HG03439 (cell line): Measurements from ENCODE around the gene SAMMSON.

ENCODE experiments used
- ATAC-seq: cut with Tn5 transposase; IDR thresholded peaks from one replicate; pipeline ENCODE4 v1.9.1; 2021; ENCODE audit warnings: mild to moderate bottlenecking, moderate library complexity; ENCODE audit not compliant: unreplicated experiment

Gene SAMMSON

DNA sequence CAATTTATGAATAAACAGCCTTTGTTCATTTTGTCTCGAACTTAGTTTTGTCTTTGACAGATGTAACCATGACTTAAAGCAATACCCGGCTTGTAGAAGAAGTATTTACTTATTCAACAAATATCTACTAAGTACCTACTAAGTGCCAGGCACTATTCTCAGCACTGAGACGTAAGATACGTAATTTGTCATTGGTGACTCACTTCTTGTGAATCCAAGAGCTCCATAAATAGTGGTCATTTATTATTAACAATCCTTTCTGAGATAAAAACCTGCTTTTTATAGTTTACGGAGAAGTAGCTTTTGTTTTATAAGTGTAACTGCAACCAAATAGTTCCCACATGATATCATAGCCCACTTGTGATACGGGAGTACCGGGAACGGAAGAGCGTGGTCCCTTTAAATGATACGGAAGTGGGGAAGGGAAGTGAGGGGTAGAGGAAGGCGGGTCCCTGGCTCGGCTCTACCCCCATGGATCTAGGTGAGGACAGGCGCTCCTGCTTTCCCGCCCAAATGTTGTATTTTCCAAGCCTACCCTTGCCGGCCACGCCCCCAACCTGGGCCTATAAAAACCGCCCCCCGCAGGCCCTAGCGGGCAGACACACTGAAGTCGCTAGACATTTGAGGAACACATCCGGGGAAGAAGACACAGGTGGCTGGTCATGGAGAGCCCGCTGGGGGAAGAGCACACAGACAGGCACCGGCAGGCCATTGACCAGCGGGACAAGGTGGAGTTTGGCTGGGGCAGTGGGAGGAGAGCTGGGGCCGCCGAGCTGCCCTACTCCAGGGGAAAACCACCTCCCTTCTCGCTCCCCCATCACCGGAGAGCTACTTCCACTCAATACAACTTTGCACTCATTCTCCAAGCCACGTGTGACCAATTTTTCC, at the start of gene SAMMSON:
TSS of gene SAMMSON (plus strand) at position 594 of the 888 bp plus-strand sequence.
- ATAC-seq = no peak

DNA sequence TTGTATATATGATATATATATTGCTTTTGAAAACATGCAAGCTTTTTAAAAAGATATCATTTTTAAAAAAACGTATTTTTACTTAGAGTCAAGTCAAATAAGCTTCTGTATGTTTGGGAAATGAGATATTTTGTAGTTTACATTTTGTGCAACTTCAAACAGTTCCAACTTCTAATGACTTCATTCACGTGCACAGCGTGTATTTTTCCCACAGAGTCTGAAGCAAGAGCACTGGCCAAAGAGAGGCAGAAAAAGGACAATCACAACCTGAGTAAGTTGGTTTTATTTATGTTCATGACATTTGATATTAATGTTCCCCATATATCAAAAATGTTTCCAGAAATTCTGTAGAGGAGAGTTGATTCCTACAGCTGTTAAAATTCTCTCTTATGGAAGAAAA, 47.9 kb upstream of the SAMMSON start:
- no peak for ATAC-seq

DNA sequence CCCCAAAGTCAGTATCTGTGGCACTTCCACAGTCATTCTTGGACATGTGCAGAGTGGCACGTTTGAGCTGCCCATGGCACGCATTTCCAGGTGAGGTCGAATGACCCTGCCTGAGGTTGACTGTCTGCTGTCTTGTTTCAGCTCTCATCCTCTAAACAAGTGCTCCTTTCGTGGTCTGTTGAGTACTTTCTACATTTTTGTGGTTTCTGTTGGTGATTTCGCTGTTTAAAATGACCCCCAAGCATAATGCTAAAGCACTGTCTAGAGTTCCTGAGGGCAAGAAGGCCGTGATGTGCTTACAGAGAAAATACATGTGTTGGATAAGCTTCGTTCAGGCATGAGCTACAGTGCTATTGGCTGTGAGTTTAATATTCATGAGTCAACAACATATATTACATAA, 40.0 kb upstream of the SAMMSON start:
- no peak for ATAC-seq

DNA sequence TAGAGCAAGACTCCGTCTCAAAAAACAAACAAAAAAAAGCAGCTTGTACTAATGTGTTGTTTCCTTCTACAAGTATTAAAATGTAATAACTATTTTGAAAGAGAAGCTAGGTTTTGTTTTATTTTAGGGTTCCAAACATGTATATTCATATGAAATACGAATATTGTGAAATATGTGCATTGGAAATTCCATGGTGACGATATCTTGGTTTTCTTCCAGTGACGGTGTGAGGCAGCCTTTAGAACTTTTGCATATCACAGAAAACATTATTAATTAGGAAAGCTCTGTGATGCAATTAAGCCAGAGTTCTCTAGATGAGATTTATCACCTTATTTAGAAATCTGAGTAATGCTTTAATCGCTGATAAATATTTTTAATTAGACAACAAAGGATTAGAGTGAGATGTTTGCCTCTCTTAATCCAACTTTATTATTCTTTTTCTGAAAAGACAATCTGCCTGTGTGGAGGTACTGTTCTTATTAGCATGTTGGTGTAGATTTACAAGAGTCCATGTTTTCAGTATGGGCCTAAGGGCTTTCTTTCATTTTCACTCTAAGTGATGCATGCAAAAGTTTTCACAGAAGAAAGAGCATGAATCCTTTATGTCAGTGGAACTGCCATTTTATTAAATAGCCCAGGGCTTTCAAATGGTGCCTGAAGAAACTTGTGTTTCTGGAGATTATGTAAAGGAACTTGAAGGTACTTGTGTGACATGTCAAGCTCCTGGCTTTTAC, 37.7 kb upstream of the SAMMSON start:
- ATAC-seq = no peak

DNA sequence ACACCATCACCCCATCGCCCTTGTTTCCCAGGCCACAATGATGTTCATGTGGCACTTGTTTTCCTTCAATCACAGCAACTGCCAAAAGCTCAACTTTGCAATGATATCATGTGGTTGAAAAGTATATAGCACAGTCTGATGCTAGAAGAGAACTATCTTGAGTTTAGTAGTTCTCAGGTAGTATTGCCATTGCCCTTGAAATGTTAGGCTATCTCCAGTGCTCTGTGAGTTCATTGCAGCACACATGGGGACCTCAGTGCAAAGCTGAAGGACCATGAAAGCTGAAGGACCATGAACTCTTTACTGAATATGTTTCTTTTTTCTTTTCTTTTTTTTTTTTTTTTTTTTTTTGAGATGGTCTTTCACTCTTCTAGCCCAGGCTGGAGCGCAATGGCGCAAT, 35.9 kb upstream of the SAMMSON start:
- no peak for ATAC-seq

DNA sequence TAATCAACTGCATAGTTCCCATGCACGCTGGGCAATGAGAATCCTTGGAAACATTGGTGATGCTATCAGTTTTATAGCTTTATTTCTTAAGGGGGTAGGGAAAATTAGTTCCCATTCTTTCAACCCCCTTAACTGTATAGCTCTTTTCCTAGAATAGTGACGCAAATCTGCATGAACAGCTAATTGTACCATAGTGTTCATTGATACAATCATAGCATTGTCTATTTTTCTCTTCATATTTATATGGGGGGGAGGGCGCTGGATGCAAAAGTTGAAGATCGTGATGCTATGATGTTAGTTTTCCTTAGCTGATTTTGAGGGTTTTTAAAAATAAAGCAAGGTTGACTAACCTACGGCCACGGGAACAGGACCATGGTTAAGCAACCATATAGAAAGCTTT, 32.4 kb upstream of the SAMMSON start:
- ATAC-seq = no peak

DNA sequence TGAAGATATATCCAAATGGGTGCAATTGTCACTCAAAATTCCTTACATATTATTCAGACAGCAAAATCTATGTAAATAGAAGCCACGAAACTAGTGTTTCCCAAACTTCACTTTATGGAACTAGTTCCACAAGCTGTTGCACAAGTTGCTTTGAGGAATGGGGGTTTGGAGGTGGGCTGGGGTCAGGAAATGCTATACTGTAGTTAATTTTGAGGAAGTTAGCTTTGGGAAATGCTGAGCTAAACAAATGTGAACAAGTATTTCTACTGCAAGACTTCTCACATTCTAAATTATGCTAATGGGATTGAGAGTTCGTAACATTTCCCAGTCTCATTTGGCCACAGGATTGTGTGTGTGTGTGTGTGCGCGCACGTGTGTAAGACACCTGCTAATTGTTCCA, 28.7 kb upstream of the SAMMSON start:
- ATAC-seq = no peak

DNA sequence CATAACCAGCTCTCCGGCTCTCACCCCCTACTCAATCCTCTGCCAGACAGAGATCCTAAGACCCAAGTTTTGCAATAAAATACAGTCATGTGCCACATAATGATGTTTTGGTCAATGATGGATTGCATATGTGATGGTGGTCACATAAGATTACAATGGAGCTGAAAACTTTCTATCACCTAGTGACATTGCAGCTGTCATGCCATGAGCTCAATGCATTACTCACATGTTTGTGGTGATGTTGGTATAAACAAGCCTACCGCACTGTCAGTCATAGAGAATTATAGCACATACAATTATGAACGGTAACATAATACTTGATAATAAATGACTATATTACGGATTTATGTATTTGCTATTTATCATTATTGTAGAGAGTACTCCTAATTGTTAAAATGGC, 26.9 kb upstream of the SAMMSON start:
- no peak for ATAC-seq

DNA sequence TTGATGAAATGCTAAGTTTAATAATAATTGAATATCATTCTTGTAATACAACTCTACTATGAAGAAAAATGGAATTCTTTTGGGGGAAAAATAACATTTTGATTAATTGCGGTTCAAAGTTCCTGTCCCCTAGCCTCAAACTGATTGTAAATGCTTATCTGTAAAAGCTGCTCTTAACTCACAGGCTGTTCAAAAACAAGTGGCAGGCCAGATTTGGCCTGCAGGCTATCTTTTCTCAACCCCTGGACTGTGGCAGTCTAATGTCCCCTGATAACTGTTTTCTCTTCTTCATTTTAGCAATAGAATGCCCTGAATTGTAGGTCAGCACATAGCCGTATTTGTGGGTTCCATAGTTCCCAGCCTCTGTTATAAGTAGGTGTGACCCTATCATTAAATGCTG, 23.5 kb upstream of the SAMMSON start:
- ATAC-seq = no peak

DNA sequence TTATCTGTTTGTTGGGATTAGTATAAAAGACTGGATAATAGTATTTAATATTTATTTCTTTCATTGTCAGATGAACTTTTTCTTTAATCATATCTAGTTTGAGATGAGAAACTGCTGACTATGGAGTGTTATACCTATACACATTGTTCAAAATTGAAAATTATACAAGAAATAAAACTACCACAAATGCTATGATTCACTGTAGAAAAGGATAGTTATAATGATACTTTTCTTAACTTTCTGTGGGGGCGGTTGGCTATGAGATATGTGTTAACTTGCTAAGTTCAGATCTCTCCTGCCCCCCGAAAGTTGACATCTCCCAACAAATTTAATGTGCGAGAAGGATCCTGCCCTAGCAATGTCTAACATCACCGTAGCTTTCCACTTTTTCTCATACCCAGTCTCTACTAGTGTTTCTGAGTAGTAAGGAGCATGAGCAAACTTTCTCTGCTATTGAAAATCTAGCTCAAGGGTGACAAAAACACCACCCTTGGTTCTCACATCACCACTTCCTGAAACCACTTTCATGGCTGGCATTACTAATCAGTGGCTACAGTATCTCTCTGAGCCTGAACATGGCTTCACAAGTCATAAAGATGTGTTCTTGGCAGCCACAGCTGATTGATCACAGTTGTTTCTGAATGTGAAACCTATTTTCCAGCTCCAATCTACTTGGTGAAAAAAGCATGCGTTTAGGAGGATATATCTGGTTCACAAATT, 15.8 kb upstream of the SAMMSON start:
- no peak for ATAC-seq

DNA sequence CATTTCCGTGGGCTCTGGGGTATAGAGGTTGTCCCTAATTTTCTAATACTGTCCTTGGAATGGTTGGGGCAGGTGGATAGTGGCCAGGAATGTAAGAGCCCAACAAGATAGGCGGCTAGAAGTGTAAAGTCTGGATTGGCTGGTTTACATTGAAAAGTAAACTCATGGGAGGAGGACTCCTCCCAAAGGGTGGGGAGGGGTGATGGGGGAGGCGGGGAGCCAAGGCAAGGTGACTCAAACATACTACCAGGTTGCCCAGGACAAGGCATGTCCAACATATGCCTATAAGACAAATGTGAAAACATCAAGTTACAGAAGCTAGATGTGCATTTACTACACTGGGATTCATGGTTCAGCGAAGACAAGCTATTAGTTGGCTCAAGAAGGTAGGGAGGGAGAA, 14.3 kb upstream of the SAMMSON start:
- no peak for ATAC-seq

DNA sequence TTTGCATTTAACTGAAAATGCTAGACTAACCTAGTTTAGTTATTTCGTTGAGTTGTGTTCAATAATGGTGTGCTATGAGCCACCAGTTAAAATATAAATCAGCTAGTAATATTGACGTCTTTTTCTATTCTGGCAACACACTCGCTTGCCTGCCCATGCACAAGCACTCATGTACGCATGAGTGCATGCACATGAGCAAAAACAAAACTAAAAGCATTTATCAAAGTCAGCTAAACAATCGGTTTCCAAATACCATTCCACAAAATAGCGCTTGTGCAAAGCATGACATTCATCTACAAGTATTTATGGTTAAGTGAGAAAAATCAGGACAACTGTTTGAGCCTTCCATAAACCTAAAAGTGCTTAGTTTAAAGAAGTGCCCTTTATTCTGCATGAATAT, 13.1 kb upstream of the SAMMSON start:
- no peak for ATAC-seq

DNA sequence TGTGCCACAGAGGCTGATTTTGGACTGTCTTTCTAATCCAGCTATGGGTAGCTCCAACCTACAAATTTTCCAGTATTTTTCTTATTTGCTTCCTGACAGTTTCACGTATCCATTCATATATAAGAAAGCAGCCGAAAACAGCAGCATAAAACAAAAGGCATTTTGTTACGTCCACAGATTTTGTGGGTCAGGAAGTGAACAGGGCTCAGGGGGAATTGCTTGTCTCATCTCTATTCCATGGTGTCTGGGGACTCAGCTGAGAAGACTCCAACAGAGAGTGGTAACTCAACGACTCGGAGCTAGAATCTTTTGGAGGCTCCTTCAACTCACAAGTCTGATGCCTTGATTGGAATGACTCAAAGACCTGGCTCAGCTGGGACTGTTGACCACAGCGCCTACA, 11.7 kb upstream of the SAMMSON start:
- no peak for ATAC-seq

DNA sequence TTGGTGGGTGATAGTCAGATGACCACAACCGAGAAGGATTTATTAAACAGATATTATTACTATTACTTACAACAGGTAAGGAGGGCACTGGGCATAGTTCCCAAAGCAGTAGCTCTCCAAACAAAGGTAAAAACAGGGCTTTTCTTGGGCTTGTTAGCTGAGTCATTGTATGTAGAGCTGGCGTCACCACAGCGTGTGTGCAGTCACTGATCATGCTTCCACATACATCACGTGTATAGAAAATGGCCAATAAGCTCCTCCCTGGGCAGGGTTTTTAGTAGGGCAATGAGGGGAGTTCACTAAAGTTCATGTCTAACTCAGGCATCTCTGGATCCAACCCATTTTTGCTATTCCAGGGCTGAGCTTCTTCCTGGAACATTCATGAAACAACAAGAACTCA, 5.8 kb upstream of the SAMMSON start:
- no peak for ATAC-seq

DNA sequence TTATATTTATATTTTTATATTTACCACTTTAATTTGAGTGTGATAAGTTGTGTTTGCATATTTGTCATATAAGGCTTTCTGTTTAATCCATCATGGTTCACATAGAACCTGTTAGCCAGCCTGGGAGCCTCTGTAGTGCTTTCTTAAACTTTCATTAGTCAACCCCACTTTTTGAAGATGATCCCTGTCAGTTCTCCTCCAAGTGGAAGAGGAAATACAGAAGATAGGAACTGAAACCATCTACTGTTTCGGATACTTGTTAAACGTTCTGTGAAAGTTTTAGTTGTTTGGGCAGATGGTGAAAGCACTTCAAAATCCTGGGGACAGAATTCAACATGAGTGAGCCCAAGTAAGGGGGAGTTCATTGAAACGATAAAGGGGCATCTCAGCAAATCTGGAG, 4.6 kb upstream of the SAMMSON start:
- no peak for ATAC-seq

DNA sequence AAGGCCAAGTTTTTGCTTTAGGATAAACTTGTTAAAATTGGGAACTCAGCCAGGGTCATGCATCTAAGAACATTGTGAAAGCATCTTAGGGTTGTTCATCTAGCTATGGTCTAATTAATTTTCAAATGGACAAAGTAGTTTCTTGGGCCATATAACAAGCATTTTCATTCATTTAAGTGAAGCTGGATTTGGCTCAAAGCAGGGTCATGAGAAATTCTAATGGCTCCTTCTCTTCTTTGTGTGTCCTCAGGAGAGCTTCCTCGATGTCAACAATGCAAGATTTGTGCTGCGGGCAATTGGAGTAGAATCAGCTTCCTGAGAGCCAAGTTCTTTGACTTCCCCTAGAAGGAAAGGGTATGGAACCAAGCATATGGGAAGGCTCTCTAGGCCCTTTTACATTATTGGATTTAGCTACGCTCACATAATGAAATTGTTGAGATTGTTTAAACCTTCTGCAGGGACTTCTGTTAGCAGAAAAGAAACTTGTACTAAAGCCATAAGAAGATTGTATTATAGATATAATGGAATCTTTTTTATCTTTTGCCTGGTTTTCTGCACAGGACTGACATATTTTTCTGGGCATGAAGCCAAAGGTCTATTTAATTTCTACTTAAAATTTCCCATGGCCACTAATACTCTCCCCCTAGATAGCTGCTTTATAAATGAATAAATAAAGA, 1.8 kb upstream of the SAMMSON start:
- ATAC-seq = no peak

DNA sequence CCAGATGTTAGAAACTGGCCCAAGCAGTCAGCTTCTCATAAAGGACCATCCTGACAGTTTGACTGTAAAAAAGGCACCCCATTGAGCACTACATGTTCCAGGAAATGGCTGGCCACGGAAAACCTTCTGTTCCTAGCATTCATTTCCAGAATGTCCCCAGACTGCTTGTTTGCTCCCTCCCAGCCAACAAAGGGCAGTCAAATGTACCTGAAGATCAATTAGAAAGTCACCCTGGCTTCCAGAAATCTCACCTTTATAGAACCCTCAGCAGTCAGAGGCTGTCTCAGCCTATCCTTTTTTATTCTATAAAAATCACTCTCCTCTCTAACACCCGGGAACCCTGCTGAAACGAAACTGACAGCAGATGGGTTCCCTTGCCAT, 784 bp upstream of the SAMMSON start:
- no peak for ATAC-seq

DNA sequence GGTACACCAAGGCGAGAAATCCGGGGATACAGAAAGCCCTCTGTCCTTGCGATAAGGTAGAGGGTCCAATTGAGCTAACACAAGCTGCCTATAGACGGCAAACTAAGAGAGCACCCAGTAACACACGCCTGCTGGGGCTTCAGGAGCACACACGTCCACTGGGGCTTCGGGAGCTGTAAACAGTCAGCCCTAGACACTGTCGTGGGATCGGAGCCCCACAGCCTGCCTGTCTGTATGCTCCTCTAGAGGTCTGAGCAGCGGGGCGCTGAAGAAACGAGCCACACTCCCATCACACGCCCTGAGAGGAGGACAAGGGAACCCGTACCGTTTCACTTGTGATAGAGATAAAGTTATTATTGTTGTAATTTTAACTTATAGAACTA, 486 bp downstream of the SAMMSON start:
- no peak for ATAC-seq

DNA sequence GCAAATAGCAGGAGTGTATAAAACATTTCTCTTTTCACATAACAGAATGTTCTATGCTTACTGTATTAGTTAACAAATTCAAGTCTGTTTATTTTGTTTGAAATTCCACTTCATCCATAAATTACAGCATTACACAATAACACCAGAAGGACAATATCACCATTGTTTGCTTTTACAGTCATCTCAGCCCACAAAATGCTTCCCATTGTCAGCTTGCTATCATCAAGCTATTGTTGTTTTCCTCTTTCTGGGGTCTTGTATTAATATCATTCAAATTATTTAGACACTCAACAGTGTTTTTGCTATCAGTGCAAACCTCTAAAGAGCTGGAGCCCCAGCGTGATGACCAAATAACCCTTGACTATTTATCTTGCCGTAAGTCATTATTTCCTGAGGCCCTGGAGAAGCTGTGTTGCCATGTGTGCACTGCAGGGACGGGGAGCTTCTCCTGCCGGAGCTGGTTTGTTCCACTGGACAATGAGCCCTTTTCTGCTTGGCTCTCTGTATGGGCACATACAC, 1.1 kb downstream of the SAMMSON start:
- ATAC-seq = no peak

DNA sequence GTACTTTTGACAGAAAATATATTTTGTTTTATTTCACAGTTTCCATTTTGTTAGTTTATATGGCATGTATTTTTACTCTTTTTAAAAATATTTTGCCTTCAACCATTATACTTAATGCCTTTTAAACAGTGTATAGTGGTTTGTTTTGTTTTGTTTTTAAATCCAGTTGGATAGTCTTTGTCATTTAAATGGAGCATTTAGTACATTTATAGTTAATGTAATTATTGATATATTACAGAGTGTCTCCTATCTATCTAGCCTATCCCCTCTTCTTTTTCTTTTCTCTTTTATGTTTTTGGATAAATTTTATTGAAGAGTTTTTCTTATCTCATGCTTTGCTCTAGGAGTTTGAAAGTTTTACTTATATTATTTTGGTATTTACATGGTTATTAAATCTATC, 3.6 kb downstream of the SAMMSON start:
- no peak for ATAC-seq

DNA sequence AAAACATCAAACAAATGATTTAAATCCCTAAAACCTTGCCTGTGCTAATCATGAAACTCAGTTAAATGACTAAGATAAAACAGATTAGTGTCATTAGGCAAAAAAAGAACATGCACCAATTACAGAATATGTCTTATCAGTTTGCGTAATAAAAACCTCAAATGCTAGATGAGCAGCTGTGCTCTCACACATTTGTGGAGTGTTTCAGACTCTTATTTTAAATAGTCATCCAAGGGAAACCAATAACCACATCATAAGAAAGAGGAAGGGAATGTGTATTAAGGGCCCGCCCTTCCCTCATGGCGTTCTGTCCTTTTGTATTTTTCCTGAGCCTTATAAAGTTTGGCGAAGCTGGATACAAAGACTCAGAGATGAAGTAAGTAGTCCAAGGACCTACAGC, 6.6 kb downstream of the SAMMSON start:
- no peak for ATAC-seq
